OCI-M2 (cell line): ENCODE data around the gene OR52W1.

Experiments
- DNase-seq: peaks from one replicate; lab custom pipeline; 2025; ENCODE audit not compliant: unreplicated experiment; lab: John Stamatoyannopoulos, UW

The OR52W1 gene

GRCh38 chr11:6199174-6199810 is at the start of gene OR52W1:
OR52W1 (plus strand) TSS chr11:6199224; CDS start chr11:6199224, 0 bp downstream.
- no peak for DNase-seq

- no peak for DNase-seq
Measured at GRCh38 chr11:6151117-6151516, 47.9 kb upstream of the OR52W1 start.

GRCh38 chr11:6152126-6152525 is 46.9 kb upstream of the OR52W1 start:
- DNase-seq: no peak

- DNase-seq: no peak
Measured at GRCh38 chr11:6156628-6157359, 42.2 kb upstream of the OR52W1 start.

- DNase-seq: no peak
Measured at GRCh38 chr11:6170226-6170625, 28.8 kb upstream of the OR52W1 start, which contains the start of gene OR52B2. OR52B2 (minus strand) TSS chr11:6170326; CDS start chr11:6170326, 0 bp downstream.

GRCh38 chr11:6175440-6175839 is 23.6 kb upstream of the OR52W1 start:
- DNase-seq: no peak

GRCh38 chr11:6191742-6192141 is 7.3 kb upstream of the OR52W1 start:
- no peak for DNase-seq

- peak; percentile 34 for DNase-seq
Measured at GRCh38 chr11:6194065-6194581, 4.9 kb upstream of the OR52W1 start.

GRCh38 chr11:6196396-6196795 is 2.6 kb upstream of the OR52W1 start:
- DNase-seq: no peak

- no peak for DNase-seq
Measured at GRCh38 chr11:6197466-6198200, 1.4 kb upstream of the OR52W1 start.

GRCh38 chr11:6200975-6201374 is 2.0 kb downstream of the OR52W1 start:
- no peak for DNase-seq

- DNase-seq: no peak
Measured at GRCh38 chr11:6201481-6201880, 2.5 kb downstream of the OR52W1 start.

GRCh38 chr11:6202041-6202440 is 3.0 kb downstream of the OR52W1 start:
- no peak for DNase-seq

- no peak for DNase-seq
Measured at GRCh38 chr11:6203327-6203726, 4.3 kb downstream of the OR52W1 start.

- no peak for DNase-seq
Measured at GRCh38 chr11:6204706-6205105, 5.7 kb downstream of the OR52W1 start.

GRCh38 chr11:6205366-6205765 is 6.3 kb downstream of the OR52W1 start, which contains the start of gene C11orf42:
C11orf42 (plus strand) TSS chr11:6205557; CDS start chr11:6205616, 59 bp downstream.
- no peak for DNase-seq

GRCh38 chr11:6206456-6207180 is 7.6 kb downstream of the OR52W1 start:
- DNase-seq: no peak

- no peak for DNase-seq
Measured at GRCh38 chr11:6209801-6210200, 10.8 kb downstream of the OR52W1 start.

GRCh38 chr11:6210274-6210955 is 11.4 kb downstream of the OR52W1 start:
- no peak for DNase-seq

- no peak for DNase-seq
Measured at GRCh38 chr11:6214530-6214929, 15.5 kb downstream of the OR52W1 start.
